Left lung (tissue), 10 donors: Measurements from ENCODE around the gene SHTN1. TPM values are rescaled to one million over a fixed set of nuclear protein-coding genes. Genes with fewer than 3 reads are reported as not detected.

Experiments
- ATAC-seq: fragments of 200-7000 bp; cut with Tn5 transposase; one replicate; pipeline ENCODE4 v1.9.1; 2020; ENCODE audit warnings: moderate library complexity
- DNase-seq, 4 donors: peaks; one replicate each; pipeline ENCODE4 v3.0.0-alpha.2; 2013 to 2020
- H3K27ac ChIP-seq, 2 donors: fragments of 200-600 bp; sonication (generic) in 1 of 2; one replicate each; pipeline versions ENCODE4 v1.5.0 to v1.8.0; 2020 to 2021
- H3K27me3 ChIP-seq, 2 donors: fragments of 200-600 bp; sonication (generic) in 1 of 2; one replicate each; pipeline versions ENCODE4 v1.5.0 to v1.8.0; 2020 to 2021
- H3K36me3 ChIP-seq, 2 donors: fragments of 200-600 bp; sonication (generic) in 1 of 2; one replicate each; pipeline versions ENCODE4 v1.5.0 to v1.8.0; 2020 to 2021
- H3K4me1 ChIP-seq, 2 donors: fragments of 200-600 bp; one replicate each; pipeline ENCODE4 v1.8.0; 2021
- H3K4me3 ChIP-seq, 2 donors: fragments of 200-600 bp; sonication (generic) in 1 of 2; one replicate each; pipeline versions ENCODE4 v1.5.0 to v1.8.0; 2020 to 2021; ENCODE audit warnings: mild to moderate bottlenecking in 1 of 2
- H3K9me3 ChIP-seq, 2 donors: fragments of 200-600 bp; sonication (generic) in 1 of 2; one replicate each; pipeline versions ENCODE4 v1.5.0 to v1.8.0; 2020 to 2021
- CTCF ChIP-seq, 2 donors: fragments of 200-600 bp; sonication (generic) in 1 of 2; IDR thresholded peaks; one replicate each; pipeline versions ENCODE4 v1.5.0 to v1.8.0; 2021; ENCODE audit warnings: antibody characterized with exemption in 2 of 2
- intact Hi-C, 2 donors: fragments of 100-400 bp; cut with DNase I; formaldehyde crosslinking; loops; one replicate each; pipeline versions ENCODE4 v1.11.2 to v1.14.2; 2022
- polyA plus RNA-seq, 6 donors: library from polyadenylated mRNA; unstranded; fragments of 120-200 nt; gene quantifications; one replicate each; pipeline ENCODE4 v1.2.1, GENCODE V29; 2013; ENCODE audit not compliant: insufficient read length in 6 of 6
- total RNA-seq, 2 donors: library from RNA; stranded (reverse); fragmentation: NEBNext Ultra II Directional; extraction: Animal tissue kit (Norgen Biotek cat#: 25700); gene quantifications; one replicate each; pipeline ENCODE4 v1.2.1, GENCODE V29; 2021
- donor health status: DM: no; HTN: yes; CAD: no.
- donor health status: DM: no; HTN: no; CAD: no.

SHTN1 gene
- total and polyA plus RNA-seq, 8 donors, result 24.5 to 38.9 (median 29.3) TPM

DNA sequence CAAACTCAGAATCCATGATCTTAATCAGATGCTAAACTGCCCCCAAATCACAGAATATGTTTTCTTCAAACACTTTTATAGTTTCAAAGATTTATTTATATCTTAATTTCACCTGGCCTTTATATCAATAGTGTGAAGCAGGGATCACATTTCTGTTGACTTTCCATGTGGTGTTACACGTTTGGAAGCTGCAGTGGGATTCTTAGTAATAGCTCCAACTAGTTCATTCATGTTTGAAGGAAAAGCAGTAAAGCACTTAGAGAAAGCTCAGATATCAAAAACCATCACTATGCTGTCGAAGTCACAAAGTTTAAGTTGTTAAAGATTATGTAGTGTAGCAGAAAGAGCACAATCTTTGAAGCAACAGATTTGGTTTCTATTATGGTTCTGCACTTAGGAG lies 138.9 kb downstream of the SHTN1 start:
- TF ChIP-seq CTCF (IDR thresholded peaks at IDR 0.05), result no peak
- DNase-seq, result no peak
- Histone ChIP-seq H3K4me3 (no peak overlapping the region), H3K36me3 (no peaks in the 10 kb centered on the region), H3K27me3 (no peaks in the 10 kb centered on the region), H3K9me3 (no peaks in the 10 kb centered on the region), H3K4me1 (no peaks in the 10 kb centered on the region), H3K27ac (no peak overlapping the region)
- intact Hi-C loops, result no loop called here
- ATAC-seq, result no peak

DNA sequence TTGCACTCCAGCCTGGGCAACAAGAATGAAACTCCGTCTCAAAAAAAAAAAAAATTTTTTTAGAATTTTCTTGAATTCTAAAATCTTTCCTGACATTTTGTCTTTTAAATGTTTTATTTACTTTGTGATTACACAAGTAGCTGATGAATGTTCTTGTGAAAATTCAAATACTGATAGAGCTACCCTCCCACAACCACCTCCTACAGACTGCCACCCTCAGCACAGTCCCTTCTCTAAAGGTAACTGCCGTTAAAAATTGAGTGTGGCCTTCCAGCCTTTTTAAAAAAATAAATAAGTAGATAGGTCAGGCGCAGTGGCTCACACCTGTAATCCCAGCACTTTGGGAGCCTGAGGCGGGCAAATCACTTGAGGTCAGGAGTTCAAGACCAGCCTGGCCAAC lies 140.6 kb downstream of the SHTN1 start:
- H3K36me3 ChIP-seq, result no peaks in the 10 kb centered on the region
- no peak overlapping the region for H3K4me3 ChIP-seq
- intact Hi-C loops, result no loop called here
- H3K27me3 ChIP-seq, result no peaks in the 10 kb centered on the region
- no peak for TF ChIP-seq CTCF (IDR thresholded peaks at IDR 0.05)
- no peaks in the 10 kb centered on the region for H3K9me3 ChIP-seq
- H3K4me1 ChIP-seq, result no peaks in the 10 kb centered on the region
- no peak overlapping the region for H3K27ac ChIP-seq
- no peak for DNase-seq
- ATAC-seq, result no peak

DNA sequence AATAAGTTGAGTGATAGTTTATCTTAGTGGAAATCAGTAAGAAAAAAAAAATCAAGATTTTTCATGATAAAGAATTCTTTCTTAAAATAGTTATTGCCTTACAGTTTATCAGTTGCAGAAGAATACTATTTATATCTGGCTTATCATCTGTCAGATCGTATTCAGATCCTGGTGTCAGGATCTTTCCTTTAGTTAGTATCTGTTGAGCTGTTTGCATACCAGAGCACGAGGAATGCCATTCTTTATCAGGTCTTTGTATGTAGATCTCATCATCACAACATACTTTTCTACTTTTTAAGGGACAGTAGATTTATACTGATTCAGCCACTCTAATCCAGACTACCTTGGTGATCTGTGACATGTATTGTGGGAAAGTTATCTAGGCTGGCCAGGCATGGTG lies 143.2 kb downstream of the SHTN1 start:
- H3K36me3 ChIP-seq, result no peaks in the 10 kb centered on the region
- H3K4me3 ChIP-seq, result no peak overlapping the region
- no peak overlapping the region for H3K27ac ChIP-seq
- ATAC-seq (no peak), DNase-seq (no peak)
- peaks cover 0 to 5% of the 10 kb centered on the region in 2 donors for H3K9me3 ChIP-seq
- no peaks in the 10 kb centered on the region for H3K27me3 ChIP-seq
- no peaks in the 10 kb centered on the region for H3K4me1 ChIP-seq
- TF ChIP-seq CTCF (IDR thresholded peaks at IDR 0.05), result no peak
- intact Hi-C loops, result no loop called here

- ATAC-seq (no peak), DNase-seq (no peak)
- TF ChIP-seq CTCF (IDR thresholded peaks at IDR 0.05), result no peak
Measured at GRCh38 chr10:116857156-116857555, 147.8 kb downstream of the SHTN1 start.

DNA sequence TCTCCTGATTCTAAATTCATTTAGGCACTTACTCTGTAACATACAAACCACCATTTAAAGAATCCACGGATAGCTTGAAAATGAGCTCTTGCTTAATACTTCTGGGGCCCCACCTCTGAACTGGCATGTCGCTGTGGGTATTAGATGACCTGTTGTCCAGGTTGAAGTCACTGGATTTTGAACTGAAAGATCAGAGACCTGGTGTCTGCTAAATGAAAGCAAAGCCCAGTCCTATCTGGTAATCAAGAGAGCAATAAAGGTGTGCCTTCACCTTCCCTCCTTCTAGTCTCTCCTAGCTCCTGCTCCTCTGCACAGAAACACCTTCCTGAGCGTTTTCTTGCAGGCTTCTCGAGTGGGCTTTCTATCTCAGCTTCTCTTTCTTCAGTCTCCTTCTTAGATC lies 151.3 kb downstream of the SHTN1 start:
- Histone ChIP-seq H3K4me3 (no peak overlapping the region), H3K9me3 (peaks cover 0 to 5% of the 10 kb centered on the region in 2 donors), H3K27me3 (peaks cover 0 to 33% of the 10 kb centered on the region in 2 donors), H3K4me1 (peaks cover 0 to 5% of the 10 kb centered on the region in 2 donors), H3K27ac (no peak overlapping the region), H3K36me3 (no peaks in the 10 kb centered on the region)
- intact Hi-C loops, result no loop called here
- no peak for DNase-seq
- TF ChIP-seq CTCF (IDR thresholded peaks at IDR 0.05), result no peak
- ATAC-seq, result no peak

More at GRCh38 chr10:116857156-116857555, 147.8 kb downstream of the SHTN1 start:
- Histone ChIP-seq H3K27me3 (no peaks in the 10 kb centered on the region), H3K36me3 (no peaks in the 10 kb centered on the region), H3K4me1 (no peaks in the 10 kb centered on the region), H3K4me3 (no peak overlapping the region), H3K9me3 (peaks cover 0 to 5% of the 10 kb centered on the region in 2 donors), H3K27ac (no peak overlapping the region)
- intact Hi-C loops, result no loop called here
